HUES64 (cell line): Measurements from ENCODE around the gene NXN.
"Not testable (repeated sequence)": the region's sequence is repeated elsewhere in the genome, so short reads cannot be mapped to it uniquely, and the experiment has no call there.

Source experiments
- H3K27ac ChIP-seq: 2 replicates; pipeline ENCODE4 v1.7.0; 2013; ENCODE audit warnings: low read depth, low read length, inconsistent platforms
- H3K27me3 ChIP-seq: 2 replicates; pipeline ENCODE4 v1.6.1; 2013; ENCODE audit warnings: mild to moderate bottlenecking, low read length; ENCODE audit not compliant: insufficient read depth
- H3K36me3 ChIP-seq: 2 replicates; pipeline ENCODE4 v1.6.1; 2013; ENCODE audit warnings: mild to moderate bottlenecking, low read length; ENCODE audit not compliant: insufficient read depth
- H3K4me1 ChIP-seq: 2 replicates; pipeline ENCODE4 v1.6.1; 2013; ENCODE audit warnings: mild to moderate bottlenecking, low read length, moderate library complexity; ENCODE audit not compliant: insufficient read depth
- H3K4me3 ChIP-seq: 2 replicates; pipeline ENCODE4 v1.5.1; 2013; ENCODE audit warnings: mild to moderate bottlenecking, low read length, moderate library complexity
- H3K9ac ChIP-seq: 2 replicates; pipeline ENCODE4 v1.6.1; 2013; ENCODE audit warnings: mild to moderate bottlenecking, low read depth, low read length
- H3K9me3 ChIP-seq: 2 replicates; pipeline ENCODE4 v1.6.1; 2013; ENCODE audit warnings: low read depth, low read length; ENCODE audit not compliant: insufficient read depth
- WGBS: fragments of 150-250, 120-280 bp; methylation state at CpG from one replicate; pipeline ENCODE4 v1.1.7; 2013; ENCODE audit warnings: missing lambda C conversion rate; 5-methylcytosine and 5-hydroxymethylcytosine counted together

The NXN gene

DNA sequence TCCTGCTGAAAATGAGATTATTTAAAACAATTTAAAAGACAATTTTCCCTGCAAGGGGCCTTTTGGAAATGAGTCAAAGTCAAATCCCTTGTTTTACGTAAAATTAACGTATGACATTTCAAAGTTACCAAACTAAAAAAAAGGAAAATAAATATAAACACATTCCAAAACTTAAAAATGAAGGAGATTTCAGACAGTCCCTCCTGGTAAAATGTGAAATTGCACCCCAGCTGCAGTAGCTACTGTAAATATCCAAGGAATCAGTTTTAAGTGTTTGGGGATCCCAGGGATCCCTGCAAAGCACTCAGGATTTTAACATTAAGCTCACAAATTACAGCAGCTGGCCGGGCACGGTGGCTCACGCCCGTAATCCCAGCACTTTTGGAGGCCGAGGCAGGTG lies 63.3 kb downstream of the NXN start:
- peak overlapping the region; percentile 63 for H3K9ac ChIP-seq
- H3K27me3 ChIP-seq, result no peaks in the 10 kb centered on the region
- H3K4me3 ChIP-seq, result no peak overlapping the region
- H3K36me3 ChIP-seq, result no peaks in the 10 kb centered on the region
- 78% methylated on average over 7 of the region's 7 CpGs for WGBS
- no peaks in the 10 kb centered on the region for H3K9me3 ChIP-seq
- peaks cover 27% of the 10 kb centered on the region for H3K4me1 ChIP-seq
- peak overlapping the region; percentile 82 for H3K27ac ChIP-seq

DNA sequence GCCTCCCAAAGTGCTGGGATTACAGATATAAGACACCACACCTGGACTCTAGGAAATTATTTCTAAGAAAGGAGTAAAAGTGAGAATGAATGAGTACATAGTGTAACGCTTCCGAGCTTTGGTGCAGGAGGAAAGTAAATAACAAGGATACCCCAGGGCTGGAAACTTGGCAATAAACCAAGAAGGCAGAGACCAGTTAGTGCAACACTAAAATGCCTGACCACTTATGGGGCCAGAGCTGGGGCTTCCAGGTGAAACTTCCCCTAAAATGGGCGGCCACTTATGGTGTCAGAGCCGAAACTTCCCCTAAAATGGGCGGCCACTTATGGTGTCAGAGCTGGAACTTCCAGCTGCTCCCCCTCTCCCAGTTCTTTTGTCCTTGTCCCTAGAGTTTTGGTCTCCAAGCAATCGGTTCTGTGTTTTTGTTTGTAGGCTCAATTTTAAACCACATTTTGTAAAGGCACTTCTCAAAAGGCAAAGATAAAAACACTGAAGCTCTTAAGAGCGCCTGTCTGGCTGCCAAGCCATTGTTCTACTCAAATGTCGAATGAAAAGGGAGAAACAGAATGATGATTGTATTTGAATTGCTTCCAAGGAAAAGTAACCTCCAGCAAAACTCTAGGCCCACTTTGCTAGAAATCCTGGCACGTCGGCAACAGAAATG lies 63.9 kb downstream of the NXN start:
- Histone ChIP-seq H3K4me3 (no peak overlapping the region), H3K27me3 (no peaks in the 10 kb centered on the region), H3K9me3 (no peaks in the 10 kb centered on the region), H3K27ac (peak overlapping the region; percentile 82), H3K4me1 (peaks cover 32% of the 10 kb centered on the region), H3K36me3 (no peaks in the 10 kb centered on the region), H3K9ac (peak overlapping the region; percentile 63; the same call in 1 of the 2 replicates)
- WGBS, result 78% methylated on average over 10 of the region's 10 CpGs

DNA sequence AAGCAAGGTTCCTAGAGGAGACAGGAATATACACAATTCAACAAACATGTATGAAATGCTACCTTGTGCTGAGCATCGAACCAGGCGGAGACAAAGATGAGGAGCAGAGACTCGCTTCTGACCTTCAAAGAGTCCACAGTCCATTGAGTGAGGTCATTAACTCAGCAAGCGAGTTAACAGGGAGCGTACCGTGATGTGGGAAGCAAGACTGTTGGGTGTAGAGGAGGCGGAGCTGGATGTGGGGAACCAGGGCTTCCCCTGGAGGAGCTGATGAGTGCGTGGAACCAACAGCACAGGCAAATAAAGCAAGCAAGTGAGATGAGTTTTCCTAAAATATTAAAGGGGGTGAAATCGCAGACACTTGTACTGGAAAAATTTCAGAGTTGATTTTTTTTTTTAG lies 65.0 kb downstream of the NXN start:
- Histone ChIP-seq H3K27me3 (no peaks in the 10 kb centered on the region), H3K4me1 (peaks cover 38% of the 10 kb centered on the region), H3K9ac (no peak overlapping the region), H3K4me3 (no peak overlapping the region), H3K27ac (no peak overlapping the region; the same call in 1 of the 2 replicates), H3K9me3 (no peaks in the 10 kb centered on the region), H3K36me3 (no peaks in the 10 kb centered on the region)
- 90% methylated on average over 9 of the region's 9 CpGs for WGBS

GRCh38 chr17:913207-913606 lies 66.4 kb downstream of the NXN start:
- Histone ChIP-seq H3K4me1 (peaks cover 39% of the 10 kb centered on the region), H3K4me3 (no peak overlapping the region), H3K27ac (no peak overlapping the region), H3K9ac (no peak overlapping the region), H3K36me3 (no peaks in the 10 kb centered on the region), H3K9me3 (no peaks in the 10 kb centered on the region), H3K27me3 (no peaks in the 10 kb centered on the region)
- WGBS, result 84% methylated on average over 7 of the region's 7 CpGs

GRCh38 chr17:909642-910323 lies 69.8 kb downstream of the NXN start:
- peaks cover 3% of the 10 kb centered on the region; the same call in 1 of the 2 replicates for H3K36me3 ChIP-seq
- no peak overlapping the region for H3K27ac ChIP-seq
- H3K9ac ChIP-seq, result no peak overlapping the region
- H3K4me3 ChIP-seq, result no peak overlapping the region
- 90% methylated on average over 24 of the region's 24 CpGs for WGBS
- H3K27me3 ChIP-seq, result no peaks in the 10 kb centered on the region
- H3K4me1 ChIP-seq, result peaks cover 18% of the 10 kb centered on the region
- no peaks in the 10 kb centered on the region for H3K9me3 ChIP-seq

- WGBS, result 91% methylated on average over 6 of the region's 6 CpGs
Observed at GRCh38 chr17:907725-908124, 71.9 kb downstream of the NXN start.

GRCh38 chr17:905708-906107 lies 73.9 kb downstream of the NXN start:
- H3K36me3 ChIP-seq, H3K27me3 ChIP-seq, H3K4me3 ChIP-seq, H3K27ac ChIP-seq, H3K9me3 ChIP-seq, H3K9ac ChIP-seq: not testable (repeated sequence)
- H3K4me1 ChIP-seq, result peaks cover 25% of the 10 kb centered on the region
- 93% methylated on average over 6 of the region's 6 CpGs for WGBS

More at GRCh38 chr17:907725-908124, 71.9 kb downstream of the NXN start:
- Histone ChIP-seq H3K4me1 (peaks cover 17% of the 10 kb centered on the region), H3K27me3 (no peaks in the 10 kb centered on the region), H3K36me3 (peaks cover 3% of the 10 kb centered on the region; the same call in 1 of the 2 replicates), H3K9me3 (no peaks in the 10 kb centered on the region), H3K4me3 (no peak overlapping the region), H3K9ac (no peak overlapping the region), H3K27ac (no peak overlapping the region)

DNA sequence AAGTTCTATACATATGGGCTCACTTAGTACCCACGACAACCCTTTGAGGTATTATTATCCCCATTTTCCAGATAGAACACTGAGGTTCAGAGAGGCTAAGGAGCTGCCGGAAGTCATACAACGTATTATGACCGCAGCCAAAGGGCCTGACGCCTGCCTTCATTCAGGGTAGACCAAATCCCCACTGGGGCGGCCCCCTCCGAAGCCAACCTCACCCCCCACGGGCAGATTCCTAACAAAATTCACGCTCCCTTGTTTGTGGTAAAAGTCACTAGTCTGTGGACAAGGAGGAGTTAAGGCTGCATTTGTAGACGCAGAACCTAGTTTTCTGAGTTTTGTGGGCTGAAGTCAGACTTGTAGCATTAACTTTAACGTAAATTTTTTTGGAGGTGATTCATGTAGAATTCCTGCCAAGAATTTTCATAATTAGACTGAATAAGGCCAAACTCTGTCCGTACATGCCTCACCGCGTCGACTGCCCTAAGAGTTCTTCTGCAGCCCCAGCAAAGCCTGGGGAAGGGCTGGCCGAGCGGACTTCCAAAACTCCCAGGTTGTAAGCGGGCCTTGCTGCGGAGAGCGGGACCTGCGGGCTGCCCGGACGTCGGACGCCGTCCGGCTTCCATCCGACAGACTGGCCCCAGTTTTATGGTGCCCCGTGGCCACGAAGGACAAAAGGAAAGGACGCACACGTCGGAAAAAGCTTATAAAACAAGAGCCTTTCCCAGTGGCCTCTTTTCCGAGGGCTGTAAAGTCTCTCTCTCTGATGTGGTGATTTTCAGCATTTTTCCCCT lies 75.7 kb downstream of the NXN start:
- no peaks in the 10 kb centered on the region for H3K27me3 ChIP-seq
- H3K9me3 ChIP-seq, result no peaks in the 10 kb centered on the region
- H3K9ac ChIP-seq, result no peak overlapping the region
- H3K36me3 ChIP-seq, result peaks cover 3% of the 10 kb centered on the region; the same call in 1 of the 2 replicates
- no peak overlapping the region for H3K4me3 ChIP-seq
- H3K27ac ChIP-seq, result no peak overlapping the region
- WGBS, result 94% methylated on average over 34 of the region's 34 CpGs
- H3K4me1 ChIP-seq, result peaks cover 22% of the 10 kb centered on the region

GRCh38 chr17:902463-902862 lies 77.1 kb downstream of the NXN start:
- WGBS, result 86% methylated on average over 8 of the region's 8 CpGs

DNA sequence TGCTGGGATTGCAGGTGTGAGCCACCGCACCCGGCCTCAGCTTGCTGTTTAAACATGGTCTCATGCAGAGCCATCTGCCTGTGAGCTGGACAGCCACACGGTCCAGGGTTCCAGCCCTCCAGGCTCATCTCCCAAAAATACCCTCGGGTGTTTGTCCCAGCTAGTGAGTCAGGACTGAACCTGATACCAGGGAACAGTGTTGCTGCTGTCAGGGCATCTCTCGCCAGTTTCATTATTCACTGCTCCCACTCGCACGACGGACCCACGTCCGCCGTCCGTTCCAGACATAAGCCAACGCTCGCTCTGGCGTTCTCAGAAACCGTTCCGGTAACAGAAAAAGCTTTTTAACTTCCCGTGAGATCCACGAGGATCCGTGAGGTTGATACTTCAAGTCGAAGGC lies 77.6 kb downstream of the NXN start:
- 92% methylated on average over 21 of the region's 21 CpGs for WGBS
- H3K27me3 ChIP-seq, result no peaks in the 10 kb centered on the region
- peak overlapping the region; percentile 23; the same call in 1 of the 2 replicates for H3K27ac ChIP-seq
- H3K9ac ChIP-seq, result peak overlapping the region; percentile 1; the same call in 1 of the 2 replicates
- H3K36me3 ChIP-seq, result no peaks in the 10 kb centered on the region
- H3K4me1 ChIP-seq, result peaks cover 22% of the 10 kb centered on the region
- no peak overlapping the region for H3K4me3 ChIP-seq
- H3K9me3 ChIP-seq, result no peaks in the 10 kb centered on the region

More at GRCh38 chr17:902463-902862, 77.1 kb downstream of the NXN start:
- H3K27ac ChIP-seq, result no peak overlapping the region; the same call in 1 of the 2 replicates
- no peaks in the 10 kb centered on the region for H3K9me3 ChIP-seq
- peak overlapping the region; percentile 1; the same call in 1 of the 2 replicates for H3K9ac ChIP-seq
- no peak overlapping the region for H3K4me3 ChIP-seq
- no peaks in the 10 kb centered on the region for H3K27me3 ChIP-seq
- no peaks in the 10 kb centered on the region for H3K36me3 ChIP-seq
- peaks cover 22% of the 10 kb centered on the region for H3K4me1 ChIP-seq
